CD4-positive, alpha-beta T cell treated with Interleukin-15 for 4 hours (primary cell): ENCODE measurements around the gene SLC24A3.

Experiments
- DNase-seq: peaks from one replicate; pipeline ENCODE4 v3.0.0-alpha.2; 2020; ENCODE audit warnings: low spot score

Gene SLC24A3

DNA sequence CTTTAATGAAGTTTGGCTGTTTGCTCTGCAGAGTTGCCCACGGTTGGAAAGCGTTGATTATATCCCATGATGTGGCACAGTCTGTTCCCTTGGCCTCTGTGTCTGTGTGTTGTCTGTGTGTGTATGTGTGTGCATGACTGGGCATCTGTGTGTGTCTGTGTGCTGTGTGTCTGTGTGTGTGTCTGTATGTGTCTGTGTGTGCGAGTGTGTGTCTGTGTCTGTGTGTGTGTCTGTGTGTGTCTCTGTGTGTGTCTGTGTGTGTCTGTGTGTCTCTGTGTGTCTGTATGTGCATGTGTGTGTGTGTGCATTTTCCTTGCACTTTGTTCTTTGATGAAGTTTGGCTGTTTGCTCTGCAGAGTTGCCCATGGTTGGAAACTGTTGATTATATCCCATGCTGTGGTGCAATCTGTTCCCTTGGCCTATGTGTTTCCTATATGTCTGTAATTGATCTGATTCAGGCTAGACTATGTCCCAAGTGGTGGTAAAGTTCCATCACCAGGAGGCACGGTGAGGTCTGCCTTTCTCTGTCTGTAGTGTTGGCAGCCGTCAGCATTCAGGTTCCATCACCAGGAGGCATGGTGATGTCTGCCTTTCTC, 467.6 kb downstream of the SLC24A3 start:
- no peak for DNase-seq

DNA sequence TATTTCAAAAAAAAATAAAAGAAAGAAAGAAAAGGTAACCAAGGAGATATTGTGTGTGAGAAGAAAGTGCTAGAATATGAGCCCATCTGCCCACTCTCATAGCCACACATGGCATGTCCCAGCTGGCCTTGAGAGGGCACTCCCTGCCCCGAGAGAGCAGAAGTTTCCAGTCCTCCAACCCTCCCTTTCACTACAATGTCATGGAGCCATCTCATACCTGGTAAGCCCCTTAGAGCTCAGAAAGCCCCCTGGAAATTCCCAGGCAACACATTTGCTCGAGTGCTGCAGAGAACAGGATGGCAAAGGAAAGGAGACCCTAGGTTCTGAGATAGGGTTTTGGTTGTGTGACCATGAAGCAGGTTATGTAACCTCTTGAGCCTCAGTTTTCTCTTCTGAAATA, 469.8 kb downstream of the SLC24A3 start:
- no peak for DNase-seq

GRCh38 chr20:19683188-19683587, 470.7 kb downstream of the SLC24A3 start:
- no peak for DNase-seq

GRCh38 chr20:19683822-19684221, 471.4 kb downstream of the SLC24A3 start:
- no peak for DNase-seq

- no peak for DNase-seq
These were observed 475.8 kb downstream of the SLC24A3 start for GRCh38 chr20:19688031-19688806.

DNA sequence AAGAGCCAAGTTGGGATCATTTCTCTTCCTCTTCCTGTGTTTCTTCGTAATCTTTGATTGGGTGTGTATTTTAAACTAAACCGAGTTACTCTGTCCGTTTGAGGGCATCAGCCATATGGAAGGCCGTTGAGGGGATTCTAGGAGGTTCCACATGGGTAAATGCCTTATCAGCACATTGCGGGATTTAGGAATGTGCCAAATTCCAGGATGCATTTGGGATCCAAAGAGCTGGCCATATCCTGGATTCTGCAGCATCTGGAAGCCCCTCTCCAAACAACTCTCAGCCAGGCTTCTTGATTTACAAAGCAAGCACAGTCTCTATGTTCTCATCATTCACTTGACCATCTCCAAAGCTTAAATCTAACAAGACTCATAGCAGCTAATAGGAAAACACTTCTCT, 478.0 kb downstream of the SLC24A3 start:
- no peak for DNase-seq

GRCh38 chr20:19691125-19691524, 478.7 kb downstream of the SLC24A3 start:
- no peak for DNase-seq

GRCh38 chr20:19692100-19692499, 479.7 kb downstream of the SLC24A3 start:
- DNase-seq = no peak

DNA sequence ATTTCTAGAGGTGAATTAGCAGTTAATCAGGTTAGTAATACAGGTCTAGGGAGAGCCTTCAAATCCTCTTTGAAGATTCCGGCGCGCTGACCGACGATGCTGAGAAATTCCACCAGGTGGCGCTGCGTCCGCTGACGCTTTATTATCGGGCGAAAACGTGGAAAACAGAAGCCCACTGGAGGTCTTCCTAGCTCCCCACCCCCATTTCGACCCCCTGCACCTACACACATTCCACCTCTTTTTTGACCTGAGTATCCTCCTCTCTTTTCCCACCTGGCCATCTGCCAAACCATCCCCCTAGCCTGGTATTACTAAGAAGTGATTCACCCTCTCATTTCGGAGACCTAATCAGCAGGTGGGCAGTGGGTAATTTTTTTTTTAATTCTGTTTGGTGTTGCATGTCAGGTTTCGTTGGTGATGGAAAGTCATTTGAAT, 480.3 kb downstream of the SLC24A3 start:
- peak; percentile 28 for DNase-seq

- DNase-seq = no peak
These were observed 481.1 kb downstream of the SLC24A3 start for GRCh38 chr20:19693508-19693907.

DNA sequence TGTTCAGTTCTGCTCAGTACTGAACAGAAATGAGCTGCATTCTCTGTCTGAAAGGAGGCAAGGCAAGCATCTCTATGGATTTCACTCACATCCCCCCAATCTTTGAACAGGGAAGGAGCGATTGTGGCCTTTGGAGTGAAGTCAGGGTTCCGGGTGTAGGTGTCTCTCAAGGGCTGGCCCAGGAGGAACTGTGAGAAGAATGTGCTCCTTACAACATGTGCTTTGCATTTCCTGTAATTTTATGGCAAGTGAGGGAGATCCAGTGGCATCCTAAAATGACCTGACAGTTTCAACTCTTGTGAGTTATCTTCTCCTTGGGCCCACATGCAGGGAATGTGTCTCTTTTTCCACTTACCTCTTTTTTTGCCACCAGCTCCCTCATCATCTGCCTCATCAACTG, 482.6 kb downstream of the SLC24A3 start:
- DNase-seq = no peak

DNA sequence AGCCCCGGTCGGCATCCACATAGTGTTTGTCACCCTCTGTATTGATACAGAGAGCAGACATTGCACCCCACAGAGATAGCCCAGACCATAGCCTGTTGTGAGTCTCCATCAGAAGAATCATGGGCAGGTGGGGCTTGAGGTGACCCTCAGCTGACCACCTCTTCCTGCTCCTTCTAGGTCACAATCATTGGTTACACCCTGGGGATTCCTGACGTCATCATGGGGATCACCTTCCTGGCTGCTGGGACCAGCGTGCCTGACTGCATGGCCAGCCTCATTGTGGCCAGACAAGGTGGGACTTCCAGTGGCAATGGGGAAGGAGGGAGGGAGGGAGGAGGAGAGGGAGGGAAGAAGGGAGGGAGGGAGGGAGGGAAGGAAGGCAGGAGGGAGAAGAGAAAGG, 484.2 kb downstream of the SLC24A3 start:
- no peak for DNase-seq

DNA sequence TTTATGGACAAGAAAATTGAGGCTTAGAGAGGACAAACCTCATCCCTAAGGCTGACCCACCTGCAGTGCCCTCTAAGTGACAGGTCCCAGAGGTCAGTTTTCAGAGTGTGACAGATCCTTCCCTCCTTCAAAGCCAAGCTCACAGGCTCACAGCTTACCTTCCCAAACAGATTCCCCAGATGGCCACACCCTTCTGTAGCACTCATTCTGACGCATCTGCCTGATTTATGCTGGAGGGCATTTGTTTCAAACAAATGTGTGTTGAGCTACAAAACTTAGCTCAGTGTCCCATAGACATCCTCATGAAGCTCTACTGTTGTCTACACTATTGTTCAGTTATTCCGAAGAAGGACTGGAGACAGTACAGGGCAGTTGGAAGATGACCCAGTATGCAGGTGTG, 485.0 kb downstream of the SLC24A3 start:
- DNase-seq = no peak

GRCh38 chr20:19699180-19699971, 486.9 kb downstream of the SLC24A3 start:
- no peak for DNase-seq

DNA sequence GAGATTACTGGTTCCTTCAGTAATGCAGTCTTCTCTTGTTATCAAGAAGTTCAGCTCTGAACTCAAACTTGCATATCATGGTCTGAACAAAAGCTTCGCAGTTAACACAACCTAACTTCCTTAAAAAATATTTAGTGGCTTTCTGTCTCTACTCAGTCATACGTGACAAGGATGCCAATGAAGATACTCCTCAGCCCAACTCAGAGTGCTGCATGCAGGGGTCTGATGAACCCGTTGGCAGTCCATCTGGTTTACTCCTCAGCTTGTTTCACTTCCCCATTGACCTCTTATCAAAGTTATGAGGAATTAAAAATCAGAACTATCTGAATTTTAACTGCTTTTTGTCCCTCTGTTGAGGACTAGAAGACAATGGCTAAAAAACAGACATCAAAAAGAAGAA, 489.0 kb downstream of the SLC24A3 start:
- no peak for DNase-seq

- no peak for DNase-seq
These were observed 494.0 kb downstream of the SLC24A3 start for GRCh38 chr20:19706463-19706862.

- DNase-seq = no peak
These were observed 497.3 kb downstream of the SLC24A3 start for GRCh38 chr20:19709635-19710335.

DNA sequence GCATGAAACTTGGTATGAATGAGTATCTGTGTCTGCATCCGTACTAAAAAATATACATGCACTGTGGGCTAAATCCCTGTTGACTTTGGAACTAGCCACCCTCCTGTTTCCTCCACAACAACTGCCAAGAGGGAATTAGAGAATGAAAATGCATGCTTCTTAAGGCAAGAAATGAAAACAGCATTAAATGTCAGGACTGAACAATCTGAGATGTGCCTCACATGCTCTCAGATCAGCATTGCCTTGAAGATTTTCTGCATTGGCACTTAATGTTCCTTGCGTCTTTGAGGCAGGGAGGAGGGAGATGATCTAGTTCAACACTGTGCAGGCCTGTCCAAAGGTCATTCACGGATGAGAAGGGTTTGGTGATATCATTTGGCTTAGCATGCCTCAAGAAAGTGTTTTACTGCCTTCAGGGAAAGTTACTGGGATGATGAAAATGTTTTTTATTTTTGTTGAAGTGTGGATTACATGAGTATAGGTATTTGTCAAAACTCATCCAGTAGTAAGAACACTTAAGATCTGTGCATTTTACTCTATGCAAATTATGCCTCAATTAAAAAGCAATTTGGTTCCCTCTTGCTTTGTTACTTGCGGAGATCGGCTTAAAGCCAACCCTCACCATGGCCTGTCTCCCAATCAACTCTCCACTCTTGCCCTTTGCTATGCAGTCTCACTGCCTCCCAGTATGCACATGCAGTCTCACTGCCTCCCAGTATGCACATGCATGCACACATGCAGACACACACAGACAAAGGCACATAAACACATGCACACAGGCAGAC, 498.1 kb downstream of the SLC24A3 start:
- DNase-seq = no peak

DNA sequence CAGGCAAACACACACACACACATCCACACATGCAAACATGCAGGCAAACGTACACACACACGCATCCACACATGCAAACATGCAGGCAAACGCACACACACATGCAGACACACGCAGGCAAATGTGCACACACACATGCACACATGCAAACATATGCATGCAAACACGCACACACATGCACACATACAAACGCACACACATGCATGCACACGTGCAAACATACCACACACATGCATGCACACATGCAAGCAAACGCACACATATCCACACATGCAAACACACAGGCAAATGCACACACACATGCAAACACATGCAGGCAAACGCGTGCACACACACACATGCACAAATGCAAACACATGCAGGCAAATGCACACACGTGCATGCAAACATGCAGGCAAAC, 498.7 kb downstream of the SLC24A3 start:
- DNase-seq = no peak

GRCh38 chr20:19712721-19713260, 500.3 kb downstream of the SLC24A3 start:
- no peak for DNase-seq

- DNase-seq = no peak
These were observed 501.6 kb downstream of the SLC24A3 start for GRCh38 chr20:19713822-19714578.
